Upper lobe of left lung (tissue), 4 donors: ENCODE results near the gene CRB3.

Experiments
- EP300 ChIP-seq, 4 donors: sonication (generic); formaldehyde crosslinking; IDR thresholded peaks; one replicate each; pipeline ENCODE4 v1.5.1; 2017; ENCODE audit warnings: antibody characterized with exemption in 4 of 4, control low read depth in 2 of 4
- POLR2A ChIP-seq, 4 donors: fragments of 450-650 bp; IDR thresholded peaks; one replicate each; pipeline ENCODE4 v1.5.1; 2016 to 2017; ENCODE audit warnings: antibody characterized with exemption in 4 of 4, mild to moderate bottlenecking in 2 of 4
- POLR2AphosphoS5 ChIP-seq, 2 donors: sonication (generic); formaldehyde crosslinking; IDR thresholded peaks; one replicate each; pipeline ENCODE4 v1.5.1; 2017; ENCODE audit warnings: antibody characterized with exemption in 2 of 2
- TF ChIP-seq, protein P1 (sequence below), 6 experiments: fragments of 450-650 bp in 4 of 6; fragments of 200-600 bp in 2 of 6; sonication (generic) in 2 of 6; IDR thresholded peaks; one replicate each; pipeline ENCODE4 v1.5.1; 2016 to 2019; ENCODE audit warnings: antibody characterized with exemption in 6 of 6

DNA sequence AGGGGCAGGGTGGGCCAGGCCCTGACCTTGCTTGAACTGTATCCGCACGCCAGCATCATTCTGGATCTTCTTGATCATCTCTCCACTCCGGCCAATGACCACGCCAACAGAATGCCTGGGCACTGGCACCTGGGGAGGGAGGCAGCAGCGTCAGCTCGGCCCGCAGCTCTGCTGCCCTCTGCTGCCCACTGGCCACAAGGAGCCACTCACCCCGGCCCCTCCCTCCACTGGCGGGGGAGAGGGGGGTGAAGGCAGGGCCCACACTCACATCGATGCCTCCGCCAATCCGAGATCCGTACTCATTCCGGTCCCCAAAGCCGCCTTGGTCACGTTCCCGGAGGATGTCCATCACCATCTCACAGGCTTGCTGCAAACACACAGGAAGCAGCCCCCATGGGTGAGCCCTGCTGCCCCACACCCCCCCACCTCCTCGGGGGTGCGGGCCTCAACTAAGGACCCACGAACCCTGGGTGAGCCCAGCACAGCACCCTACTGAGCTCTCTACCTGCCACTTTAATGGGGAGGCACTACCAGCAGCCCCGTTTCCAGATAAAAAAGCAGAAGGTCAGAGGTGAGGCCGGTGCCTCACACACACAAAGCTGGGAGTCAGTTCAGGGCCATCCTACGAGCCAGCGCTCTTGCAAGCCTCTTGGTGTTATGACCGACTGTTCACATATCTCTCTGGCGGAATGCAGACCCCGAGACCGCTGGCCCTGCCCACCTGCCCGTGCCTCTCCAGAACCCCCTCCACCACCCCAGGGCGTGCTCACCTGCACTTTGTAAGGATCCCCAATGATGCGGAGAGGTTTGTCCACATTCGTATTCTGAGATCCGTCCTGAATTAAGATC is 46.1 kb upstream of the CRB3 start:
- TF ChIP-seq, protein P1, sequence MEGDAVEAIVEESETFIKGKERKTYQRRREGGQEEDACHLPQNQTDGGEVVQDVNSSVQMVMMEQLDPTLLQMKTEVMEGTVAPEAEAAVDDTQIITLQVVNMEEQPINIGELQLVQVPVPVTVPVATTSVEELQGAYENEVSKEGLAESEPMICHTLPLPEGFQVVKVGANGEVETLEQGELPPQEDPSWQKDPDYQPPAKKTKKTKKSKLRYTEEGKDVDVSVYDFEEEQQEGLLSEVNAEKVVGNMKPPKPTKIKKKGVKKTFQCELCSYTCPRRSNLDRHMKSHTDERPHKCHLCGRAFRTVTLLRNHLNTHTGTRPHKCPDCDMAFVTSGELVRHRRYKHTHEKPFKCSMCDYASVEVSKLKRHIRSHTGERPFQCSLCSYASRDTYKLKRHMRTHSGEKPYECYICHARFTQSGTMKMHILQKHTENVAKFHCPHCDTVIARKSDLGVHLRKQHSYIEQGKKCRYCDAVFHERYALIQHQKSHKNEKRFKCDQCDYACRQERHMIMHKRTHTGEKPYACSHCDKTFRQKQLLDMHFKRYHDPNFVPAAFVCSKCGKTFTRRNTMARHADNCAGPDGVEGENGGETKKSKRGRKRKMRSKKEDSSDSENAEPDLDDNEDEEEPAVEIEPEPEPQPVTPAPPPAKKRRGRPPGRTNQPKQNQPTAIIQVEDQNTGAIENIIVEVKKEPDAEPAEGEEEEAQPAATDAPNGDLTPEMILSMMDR (IDR thresholded peaks at IDR 0.05): peak in 2 of 6 experiments; percentile 21 to 37
- TF ChIP-seq POLR2AphosphoS5 (IDR thresholded peaks at IDR 0.05): no peak
- TF ChIP-seq POLR2A (IDR thresholded peaks at IDR 0.05): no peak
- no peak for TF ChIP-seq EP300 (IDR thresholded peaks at IDR 0.05)
